Measurements from ENCODE around the gene MYO19.

MYO19 gene

GRCh38 chr17:36544044-36544306 lies 9.3 kb upstream of the MYO19 start:
- peak in 1 of 2 experiments; percentile 74 for DNase-seq (ENCODE audit: low read depth in 1 of 2, low spot score in 1 of 2)
- Histone ChIP-seq H3K27me3 (ENCODE audit: insufficient read depth, poor library complexity, severe bottlenecking) (no peaks in the 10 kb centered on the region), H3K27ac (replicated peaks) (peak overlapping the region; percentile 100), H3K4me3 (replicated peaks; ENCODE audit: insufficient read depth, low read length) (peak overlapping the region; percentile 67)
- no peak for TF ChIP-seq POLR2AphosphoS5 (IDR thresholded peaks at IDR 0.05; ENCODE audit: low read depth)
- TF ChIP-seq REST (IDR thresholded peaks at IDR 0.05; ENCODE audit: insufficient replicate concordance, low read depth) = no peak
- TF ChIP-seq SPI1 (IDR thresholded peaks at IDR 0.05; ENCODE audit: borderline replicate concordance, low read depth) = no peak; the same call in 1 of the 2 replicates
- no peak for TF ChIP-seq GABPA (IDR thresholded peaks at IDR 0.05; ENCODE audit: low read depth)
- no peak for TF ChIP-seq CTCF (IDR thresholded peaks at IDR 0.05; ENCODE audit: insufficient read depth, low read length)

- no peak overlapping the region; the same call in 1 of the 2 replicates for H3K27ac ChIP-seq (replicated peaks)
- no peaks in the 10 kb centered on the region for H3K27me3 ChIP-seq (ENCODE audit: insufficient read depth, poor library complexity, severe bottlenecking)
- TF ChIP-seq GABPA (IDR thresholded peaks at IDR 0.05; ENCODE audit: low read depth) (no peak), CTCF (IDR thresholded peaks at IDR 0.05; ENCODE audit: insufficient read depth, low read length) (no peak), POLR2AphosphoS5 (IDR thresholded peaks at IDR 0.05; ENCODE audit: low read depth) (no peak), SPI1 (IDR thresholded peaks at IDR 0.05; ENCODE audit: borderline replicate concordance, low read depth) (no peak), REST (IDR thresholded peaks at IDR 0.05; ENCODE audit: insufficient replicate concordance, low read depth) (no peak)
- no peak overlapping the region for H3K4me3 ChIP-seq (replicated peaks; ENCODE audit: insufficient read depth, low read length)
- DNase-seq (ENCODE audit: low read depth in 1 of 2, low spot score in 1 of 2) = no peak
Measured at GRCh38 chr17:36542755-36543154, 8.1 kb upstream of the MYO19 start.

- TF ChIP-seq CTCF (IDR thresholded peaks at IDR 0.05; ENCODE audit: insufficient read depth, low read length) (no peak), POLR2AphosphoS5 (IDR thresholded peaks at IDR 0.05; ENCODE audit: low read depth) (no peak), SPI1 (IDR thresholded peaks at IDR 0.05; ENCODE audit: borderline replicate concordance, low read depth) (no peak), GABPA (IDR thresholded peaks at IDR 0.05; ENCODE audit: low read depth) (no peak), REST (IDR thresholded peaks at IDR 0.05; ENCODE audit: insufficient replicate concordance, low read depth) (no peak)
- Histone ChIP-seq H3K27ac (replicated peaks) (no peak overlapping the region), H3K27me3 (ENCODE audit: insufficient read depth, poor library complexity, severe bottlenecking) (no peaks in the 10 kb centered on the region), H3K4me3 (replicated peaks; ENCODE audit: insufficient read depth, low read length) (no peak overlapping the region)
- no peak for DNase-seq (ENCODE audit: low read depth in 1 of 2, low spot score in 1 of 2)
Measured at GRCh38 chr17:36540696-36541095, 6.0 kb upstream of the MYO19 start.
